GM20000 (cell line): ENCODE results near the gene USP13.

Experiments
- DNase-seq: peaks from one replicate; pipeline ENCODE4 v3.0.0; 2012; ENCODE audit warnings: low spot score
- CTCF ChIP-seq: IDR thresholded peaks from 2 replicates; pipeline ENCODE4 v1.5.1; 2012; ENCODE audit warnings: mild to moderate bottlenecking, control low read depth; ENCODE audit errors: extremely low read depth, missing control alignments

USP13 gene

GRCh38 chr3:179660872-179661271, 8.0 kb downstream of the USP13 start:
- no peak for DNase-seq

GRCh38 chr3:179661777-179662176, 8.9 kb downstream of the USP13 start:
- DNase-seq: no peak
- no peak for TF ChIP-seq CTCF

More at GRCh38 chr3:179660872-179661271, 8.0 kb downstream of the USP13 start:
- TF ChIP-seq CTCF: no peak

GRCh38 chr3:179663093-179663492, 10.3 kb downstream of the USP13 start:
- TF ChIP-seq CTCF: no peak
- DNase-seq: no peak

- no peak for DNase-seq
- no peak for TF ChIP-seq CTCF
These were observed 13.2 kb downstream of the USP13 start for GRCh38 chr3:179666030-179666429.

- DNase-seq: no peak
- TF ChIP-seq CTCF: no peak
These were observed 13.7 kb downstream of the USP13 start for GRCh38 chr3:179666436-179667035.

- DNase-seq: no peak
These were observed 15.6 kb downstream of the USP13 start for GRCh38 chr3:179668429-179668828.

GRCh38 chr3:179670311-179670710, 17.5 kb downstream of the USP13 start:
- DNase-seq: no peak
- no peak for TF ChIP-seq CTCF

More at GRCh38 chr3:179668429-179668828, 15.6 kb downstream of the USP13 start:
- no peak for TF ChIP-seq CTCF
